ENCODE data around the gene PIP4K2A.

DNA sequence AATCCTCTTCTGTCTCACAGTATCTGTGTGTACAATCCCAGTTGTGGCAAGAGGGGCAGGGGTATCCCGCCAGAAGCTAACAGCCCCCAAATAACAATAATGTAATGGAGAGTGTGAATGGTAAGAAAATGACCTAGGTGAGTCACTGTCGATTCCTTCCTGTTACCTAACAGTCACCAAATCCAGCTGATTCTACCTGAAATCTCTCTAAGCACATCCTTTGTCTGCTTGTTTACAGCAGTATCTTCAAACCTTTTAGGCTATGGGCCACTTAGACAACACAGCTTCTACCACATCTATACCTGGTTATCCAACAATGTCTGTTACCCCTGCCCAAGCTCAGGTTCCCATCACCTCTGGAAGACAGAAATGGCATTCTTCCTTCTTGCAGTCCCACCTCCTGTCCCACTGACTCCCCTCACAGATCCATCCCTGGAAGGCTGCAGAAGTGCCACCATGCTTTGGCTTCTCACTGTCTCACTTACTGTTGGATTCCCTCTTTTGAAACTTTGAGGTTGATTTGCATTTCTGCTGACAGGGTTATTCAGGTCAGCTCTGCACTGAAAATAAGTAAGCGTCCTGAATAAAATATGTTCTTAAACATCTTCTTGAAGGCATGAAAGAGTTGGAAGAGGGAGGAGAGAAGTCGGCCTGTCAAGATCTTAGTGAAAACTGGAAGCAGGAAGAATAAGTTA is 13.1 kb downstream of the PIP4K2A start:
- no peak for TF ChIP-seq POLR2A (IDR thresholded peaks at IDR 0.05)
- TF ChIP-seq, protein P1, sequence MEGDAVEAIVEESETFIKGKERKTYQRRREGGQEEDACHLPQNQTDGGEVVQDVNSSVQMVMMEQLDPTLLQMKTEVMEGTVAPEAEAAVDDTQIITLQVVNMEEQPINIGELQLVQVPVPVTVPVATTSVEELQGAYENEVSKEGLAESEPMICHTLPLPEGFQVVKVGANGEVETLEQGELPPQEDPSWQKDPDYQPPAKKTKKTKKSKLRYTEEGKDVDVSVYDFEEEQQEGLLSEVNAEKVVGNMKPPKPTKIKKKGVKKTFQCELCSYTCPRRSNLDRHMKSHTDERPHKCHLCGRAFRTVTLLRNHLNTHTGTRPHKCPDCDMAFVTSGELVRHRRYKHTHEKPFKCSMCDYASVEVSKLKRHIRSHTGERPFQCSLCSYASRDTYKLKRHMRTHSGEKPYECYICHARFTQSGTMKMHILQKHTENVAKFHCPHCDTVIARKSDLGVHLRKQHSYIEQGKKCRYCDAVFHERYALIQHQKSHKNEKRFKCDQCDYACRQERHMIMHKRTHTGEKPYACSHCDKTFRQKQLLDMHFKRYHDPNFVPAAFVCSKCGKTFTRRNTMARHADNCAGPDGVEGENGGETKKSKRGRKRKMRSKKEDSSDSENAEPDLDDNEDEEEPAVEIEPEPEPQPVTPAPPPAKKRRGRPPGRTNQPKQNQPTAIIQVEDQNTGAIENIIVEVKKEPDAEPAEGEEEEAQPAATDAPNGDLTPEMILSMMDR (IDR thresholded peaks at IDR 0.05): no peak
